GM06990 (cell line): Measurements from ENCODE around the gene LY86.

Experiments
- DNase-seq: peaks from one replicate; pipeline ENCODE4 v3.0.0-alpha.2; 2011; ENCODE audit not compliant: insufficient read length; ENCODE audit errors: extremely low read depth
- H3K27me3 ChIP-seq: replicated peaks from 2 replicates; pipeline ENCODE4 v1.6.0; 2011; ENCODE audit warnings: low read length; ENCODE audit not compliant: control insufficient read depth, insufficient read depth
- H3K36me3 ChIP-seq: 2 replicates; pipeline ENCODE4 v1.5.1; 2011; ENCODE audit warnings: low read length; ENCODE audit not compliant: control insufficient read depth, insufficient read depth
- H3K4me3 ChIP-seq: replicated peaks from 2 replicates; pipeline ENCODE4 v1.5.1; 2011; ENCODE audit warnings: low read depth, mild to moderate bottlenecking, control low read depth, low read length
- TF ChIP-seq, protein P1 (sequence below): IDR thresholded peaks from 2 replicates; pipeline ENCODE4 v1.5.1; 2011; ENCODE audit warnings: low read length, control low read depth, mild to moderate bottlenecking, inconsistent platforms; ENCODE audit not compliant: insufficient read depth, poor library complexity, severe bottlenecking

Gene LY86

GRCh38 chr6:6657820-6658217 lies 69.3 kb downstream of the LY86 start:
- Histone ChIP-seq H3K4me3 (no peak overlapping the region), H3K27me3 (no peaks in the 10 kb centered on the region), H3K36me3 (no peaks in the 10 kb centered on the region; the same call in 1 of the 2 replicates)
- DNase-seq: no peak
- TF ChIP-seq, protein P1, sequence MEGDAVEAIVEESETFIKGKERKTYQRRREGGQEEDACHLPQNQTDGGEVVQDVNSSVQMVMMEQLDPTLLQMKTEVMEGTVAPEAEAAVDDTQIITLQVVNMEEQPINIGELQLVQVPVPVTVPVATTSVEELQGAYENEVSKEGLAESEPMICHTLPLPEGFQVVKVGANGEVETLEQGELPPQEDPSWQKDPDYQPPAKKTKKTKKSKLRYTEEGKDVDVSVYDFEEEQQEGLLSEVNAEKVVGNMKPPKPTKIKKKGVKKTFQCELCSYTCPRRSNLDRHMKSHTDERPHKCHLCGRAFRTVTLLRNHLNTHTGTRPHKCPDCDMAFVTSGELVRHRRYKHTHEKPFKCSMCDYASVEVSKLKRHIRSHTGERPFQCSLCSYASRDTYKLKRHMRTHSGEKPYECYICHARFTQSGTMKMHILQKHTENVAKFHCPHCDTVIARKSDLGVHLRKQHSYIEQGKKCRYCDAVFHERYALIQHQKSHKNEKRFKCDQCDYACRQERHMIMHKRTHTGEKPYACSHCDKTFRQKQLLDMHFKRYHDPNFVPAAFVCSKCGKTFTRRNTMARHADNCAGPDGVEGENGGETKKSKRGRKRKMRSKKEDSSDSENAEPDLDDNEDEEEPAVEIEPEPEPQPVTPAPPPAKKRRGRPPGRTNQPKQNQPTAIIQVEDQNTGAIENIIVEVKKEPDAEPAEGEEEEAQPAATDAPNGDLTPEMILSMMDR: no peak

GRCh38 chr6:6659600-6660327 lies 71.2 kb downstream of the LY86 start:
- Histone ChIP-seq H3K4me3 (no peak overlapping the region), H3K27me3 (no peaks in the 10 kb centered on the region), H3K36me3 (no peaks in the 10 kb centered on the region)
- peak; percentile 44 for DNase-seq
- TF ChIP-seq, protein P1: no peak

DNA sequence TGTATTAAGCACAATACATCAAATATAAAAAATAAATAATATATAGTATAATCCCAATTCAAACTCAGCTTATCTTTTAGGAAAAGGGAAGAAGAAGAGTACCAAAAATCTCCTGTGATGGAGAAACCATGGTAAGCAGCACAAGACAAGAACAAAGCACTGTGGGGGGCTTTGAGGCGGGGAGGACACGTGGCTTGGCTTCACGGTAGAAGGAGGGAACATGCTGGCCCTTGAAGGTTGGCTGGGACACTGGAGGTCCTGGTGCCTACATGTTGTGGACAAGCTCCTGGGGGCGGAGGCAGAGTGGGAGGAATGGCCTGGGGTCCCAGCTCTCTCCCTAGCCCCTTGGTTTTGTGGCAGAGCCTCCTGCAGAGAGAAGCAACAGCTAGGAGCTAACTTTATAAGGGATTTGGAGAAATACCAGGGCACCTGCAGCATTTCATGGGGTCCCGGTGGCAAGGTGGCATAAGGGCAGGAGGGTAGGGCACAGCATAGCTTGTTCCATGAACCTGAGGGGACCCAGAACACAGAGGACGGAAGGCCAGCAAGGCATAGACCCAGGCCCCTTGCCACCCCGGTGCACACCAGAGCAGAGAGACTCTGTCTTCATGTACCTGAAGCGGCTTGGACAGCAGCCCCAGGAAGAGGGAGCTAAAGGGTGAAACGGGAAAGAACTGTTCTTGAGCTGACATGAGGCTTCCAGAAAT lies 72.0 kb downstream of the LY86 start:
- H3K27me3 ChIP-seq: no peaks in the 10 kb centered on the region
- H3K4me3 ChIP-seq: no peak overlapping the region
- no peaks in the 10 kb centered on the region for H3K36me3 ChIP-seq
- DNase-seq: no peak
- TF ChIP-seq, protein P1: no peak

GRCh38 chr6:6661191-6661590 lies 72.7 kb downstream of the LY86 start:
- Histone ChIP-seq H3K4me3 (no peak overlapping the region), H3K36me3 (no peaks in the 10 kb centered on the region), H3K27me3 (no peaks in the 10 kb centered on the region)
- TF ChIP-seq, protein P1: no peak
- DNase-seq: no peak

- TF ChIP-seq, protein P1: no peak
- no peak for DNase-seq
- no peaks in the 10 kb centered on the region for H3K36me3 ChIP-seq
- H3K4me3 ChIP-seq: no peak overlapping the region
- H3K27me3 ChIP-seq: no peaks in the 10 kb centered on the region
Observed at GRCh38 chr6:6661684-6662083, 73.2 kb downstream of the LY86 start.
